Endometrial microvascular endothelial cells (primary cell): Measurements from ENCODE around the gene SNRNP200. TPM values are rescaled to one million over a fixed set of nuclear protein-coding genes. Genes with fewer than 3 reads are reported as not detected.
"Not testable (repeated sequence)": the region's sequence is repeated elsewhere in the genome, so short reads cannot be mapped to it uniquely, and the experiment has no call there.

ENCODE experiments used
- in situ Hi-C: cut with HindIII; loops from 2 replicates; pipeline ENCODE4 v1.10.0; 2017; ENCODE audit warnings: low sequenced_read_pairs, low pct_unique_long_range_greater_than_20kb; ENCODE audit errors: inconsistent ontology term
- total RNA-seq: library from RNA; depleted of rRNA; stranded (reverse); fragments of >200 nt; gene quantifications from one replicate; pipeline ENCODE4 v1.2.3, GENCODE V29; 2015; ENCODE audit errors: inconsistent ontology term

The SNRNP200 gene
- total RNA-seq, 1 donor from 2014 or later, result 77.2 TPM

DNA sequence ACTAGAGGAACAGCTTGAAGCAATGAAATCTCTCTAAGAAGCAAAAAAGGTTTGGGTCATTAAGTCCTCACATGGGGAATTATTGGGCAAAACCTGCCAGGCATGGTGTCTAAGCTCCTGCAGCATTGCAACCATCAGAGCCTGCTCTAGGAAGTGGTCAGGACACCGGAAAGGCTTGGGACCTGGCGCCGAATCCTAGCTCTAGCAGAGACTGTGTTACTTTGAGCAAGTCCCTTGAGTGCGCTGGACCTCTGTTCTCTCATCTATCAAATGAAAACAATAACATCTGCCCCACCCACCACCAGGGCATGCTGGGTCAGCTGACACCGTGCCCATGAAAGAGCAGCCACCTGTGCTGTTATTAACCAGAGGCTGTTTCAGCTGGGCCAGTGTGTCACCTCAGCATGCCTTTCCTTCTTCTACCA lies 45.8 kb downstream of the SNRNP200 start:
- in situ Hi-C loops, result no loop called here

DNA sequence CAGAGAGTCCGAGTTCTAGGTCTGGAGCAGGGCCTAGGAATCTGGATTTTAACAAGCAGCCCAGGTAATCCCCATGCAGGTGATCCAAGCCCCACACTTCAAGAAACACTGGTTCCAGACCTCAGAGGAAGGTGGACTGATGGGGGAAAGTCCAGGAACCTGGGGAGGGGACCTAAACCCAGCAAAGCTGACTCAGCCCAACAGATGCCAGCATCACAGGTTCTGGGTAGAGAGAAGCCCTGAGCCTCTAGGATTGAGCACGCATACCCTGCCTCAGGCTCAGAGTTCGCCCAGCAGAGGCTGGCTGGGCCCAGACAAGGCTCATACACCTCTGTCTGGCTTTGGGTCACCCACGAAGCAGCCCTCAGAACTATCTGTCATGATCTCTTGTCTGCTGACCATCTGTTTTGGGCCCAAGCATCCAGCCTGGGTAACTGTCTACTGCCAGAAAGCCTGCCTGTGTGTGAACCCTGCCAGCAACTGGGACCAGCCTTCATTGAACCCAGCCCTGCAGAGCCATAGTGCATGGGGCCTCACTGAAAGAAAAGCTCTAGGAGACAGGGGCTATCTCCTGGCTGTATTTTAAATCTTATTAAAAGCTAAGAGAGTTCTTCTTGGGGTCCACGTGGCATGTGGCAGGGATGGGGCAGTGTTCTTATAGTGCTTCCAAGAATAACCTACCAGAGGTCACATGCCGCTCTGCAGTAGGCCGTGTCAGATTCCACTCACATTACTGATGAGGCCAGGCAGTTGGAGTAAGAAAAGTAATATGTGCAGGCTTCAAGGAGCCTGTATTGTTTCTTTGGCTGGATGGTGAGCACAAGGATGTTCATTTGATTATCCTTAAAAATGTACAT lies 47.0 kb downstream of the SNRNP200 start:
- in situ Hi-C loops, result no loop called here

DNA sequence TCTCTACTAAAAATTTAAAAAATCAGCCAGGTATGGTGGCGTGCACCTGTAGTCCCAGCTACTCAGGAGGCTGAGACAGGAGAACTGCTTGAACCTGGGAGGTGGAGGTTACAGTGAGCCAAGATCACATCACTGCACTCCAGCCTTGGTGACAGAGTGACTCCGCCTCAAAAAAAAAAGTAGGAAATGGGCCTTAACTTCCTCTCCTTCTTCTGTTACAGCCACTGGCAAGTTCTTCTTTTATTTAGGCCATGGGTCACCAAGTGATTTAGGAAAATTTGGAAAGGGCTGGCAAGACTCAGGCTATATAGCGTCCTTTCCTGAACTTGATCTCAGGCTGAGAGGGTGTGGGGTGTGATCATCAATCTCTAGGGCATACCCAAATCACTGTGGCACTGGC lies 47.6 kb downstream of the SNRNP200 start:
- in situ Hi-C loops, result not testable (repeated sequence)

- in situ Hi-C loops, result no loop called here
Measured at GRCh38 chr2:96256611-96257113, 48.7 kb downstream of the SNRNP200 start.

GRCh38 chr2:96254571-96254970 lies 50.8 kb downstream of the SNRNP200 start:
- in situ Hi-C loops, result no loop called here

DNA sequence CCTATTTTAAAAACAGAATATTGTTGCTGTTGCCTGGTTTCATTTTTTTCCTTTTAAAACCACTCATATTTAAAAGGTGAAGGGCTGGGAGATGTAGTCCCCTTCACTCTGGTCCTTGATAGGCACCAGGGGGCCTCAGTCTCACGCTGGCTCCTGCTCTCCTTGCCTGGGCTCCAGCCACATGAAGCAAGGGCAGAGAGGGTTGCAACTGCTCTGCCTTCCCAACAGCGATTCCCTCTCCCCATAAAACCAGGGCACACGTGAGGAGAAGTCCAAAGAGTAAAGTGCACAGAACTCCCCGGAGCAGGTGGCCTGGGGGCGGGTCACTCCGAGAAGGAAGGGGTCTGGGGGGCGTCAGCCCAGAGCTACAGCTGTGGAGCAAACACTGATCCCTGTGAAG lies 52.3 kb downstream of the SNRNP200 start:
- in situ Hi-C loops, result no loop called here

DNA sequence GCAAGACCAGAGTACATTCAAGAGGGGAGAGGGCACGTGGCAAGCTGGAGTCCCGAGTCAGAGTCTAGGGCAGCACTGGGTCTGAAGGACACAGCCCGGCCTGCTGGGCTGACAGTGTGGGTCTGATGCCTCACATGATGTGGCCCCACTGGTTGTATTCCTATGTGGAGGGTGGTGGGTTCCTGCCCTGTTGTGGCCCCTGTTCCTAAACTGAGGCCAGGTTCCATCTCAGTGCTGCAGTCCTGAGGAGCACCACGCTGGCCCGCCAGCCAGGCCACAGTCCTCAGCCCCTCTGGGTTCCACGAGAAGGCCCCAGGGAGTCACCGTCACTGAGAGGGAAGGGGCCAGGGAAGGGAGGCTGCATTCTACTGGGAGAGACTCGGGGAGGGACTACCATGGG lies 52.8 kb downstream of the SNRNP200 start:
- in situ Hi-C loops, result no loop called here

- in situ Hi-C loops, result no loop called here
Measured at GRCh38 chr2:96251721-96252292, 53.5 kb downstream of the SNRNP200 start.

GRCh38 chr2:96250188-96250587 lies 55.2 kb downstream of the SNRNP200 start:
- in situ Hi-C loops, result no loop called here

DNA sequence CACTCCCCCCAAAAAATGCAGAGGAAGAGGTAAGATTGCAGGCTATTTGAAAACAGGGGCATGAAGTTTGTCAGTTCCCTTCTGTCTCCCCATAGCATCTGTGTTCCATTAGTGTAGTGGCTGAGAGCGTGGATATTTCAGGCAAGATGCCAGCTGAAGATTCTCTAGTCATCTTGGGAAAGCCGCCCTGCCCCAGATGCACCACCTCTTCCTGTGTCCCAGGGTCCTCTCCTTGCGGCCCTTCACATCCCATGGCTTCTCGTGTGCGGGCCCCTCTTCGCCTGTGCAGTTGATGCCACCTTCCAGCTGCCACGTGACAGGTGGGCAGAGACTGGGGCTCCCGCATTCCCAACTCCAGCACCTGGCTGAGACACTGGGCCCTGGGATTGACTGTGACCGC lies 55.7 kb downstream of the SNRNP200 start:
- in situ Hi-C loops, result no loop called here

DNA sequence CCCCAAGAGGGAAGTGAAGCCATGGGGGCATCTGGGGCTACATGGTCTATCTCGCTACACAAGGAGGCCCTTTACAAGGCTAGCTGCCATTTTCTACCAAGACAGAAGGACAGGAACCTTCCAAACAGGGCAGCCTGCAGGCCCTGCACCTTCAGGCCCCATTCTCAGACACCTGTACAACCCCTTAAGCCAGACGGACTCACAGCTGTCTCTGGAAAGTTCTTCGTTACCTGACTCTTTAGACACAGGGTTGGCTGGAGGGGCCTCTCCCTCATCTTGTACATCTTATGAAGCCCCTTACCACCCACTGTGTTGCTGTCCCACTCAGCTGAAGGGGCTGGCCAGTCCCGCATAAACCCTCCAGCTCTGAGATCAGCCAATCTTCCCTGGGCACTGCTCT lies 56.7 kb downstream of the SNRNP200 start:
- in situ Hi-C loops, result no loop called here

- in situ Hi-C loops, result no loop called here
Measured at GRCh38 chr2:96247896-96248295, 57.5 kb downstream of the SNRNP200 start.

DNA sequence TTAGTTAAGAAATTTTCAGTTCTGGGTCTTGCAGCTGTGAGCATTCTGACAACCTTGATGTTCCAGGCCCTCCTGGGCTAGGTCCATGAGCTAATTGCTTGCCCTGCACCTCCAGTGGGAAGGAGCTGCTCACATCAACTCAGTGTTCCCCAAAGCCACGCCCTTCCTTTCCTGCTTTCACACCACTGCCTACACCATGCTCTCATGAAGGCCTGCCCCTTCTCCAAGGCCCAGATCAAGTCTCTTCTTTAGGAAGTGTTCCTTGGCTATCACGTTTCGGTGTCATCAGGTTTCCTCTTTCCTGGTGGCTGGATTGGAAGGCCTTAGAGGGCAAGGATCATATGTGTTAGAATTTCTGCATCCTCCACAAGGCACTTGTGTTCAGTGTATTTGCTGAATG lies 58.3 kb downstream of the SNRNP200 start:
- in situ Hi-C loops, result no loop called here

DNA sequence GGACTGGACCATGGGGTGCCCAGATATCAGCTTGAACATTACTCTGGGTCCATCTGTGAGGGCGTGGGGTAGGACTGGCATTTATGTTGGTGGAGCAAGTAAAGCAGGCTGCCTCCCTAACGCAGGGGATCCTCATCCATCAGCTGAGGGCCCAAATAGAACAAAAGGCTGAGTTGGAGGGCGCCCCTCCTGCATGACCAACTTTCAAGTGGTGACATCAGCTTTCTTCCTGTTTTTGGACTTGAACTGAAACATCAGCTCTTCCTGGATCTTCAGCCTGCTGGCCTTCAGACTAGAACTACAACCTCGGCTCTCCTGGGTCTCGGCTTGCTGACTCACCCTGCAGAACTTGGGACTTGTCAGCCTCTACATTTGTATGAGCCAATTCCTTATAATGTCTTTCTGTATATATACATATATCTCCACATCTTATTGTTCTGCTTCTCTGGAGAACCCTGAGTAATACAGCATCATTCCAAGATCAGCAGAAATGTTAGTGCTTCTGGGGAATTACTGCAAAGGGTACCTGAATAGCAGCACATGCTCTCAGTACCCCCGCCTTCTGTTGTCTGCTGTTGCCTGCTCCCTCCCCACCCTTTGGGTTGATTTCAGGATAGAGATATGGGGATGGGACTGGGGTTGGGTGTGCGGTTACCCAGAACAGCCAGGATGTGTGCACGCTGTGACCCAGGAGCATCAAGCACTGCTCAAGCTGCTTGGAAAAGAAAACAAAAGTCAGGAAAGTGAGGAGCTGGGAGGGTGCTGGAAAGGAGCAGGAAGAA lies 59.5 kb downstream of the SNRNP200 start:
- in situ Hi-C loops, result no loop called here

DNA sequence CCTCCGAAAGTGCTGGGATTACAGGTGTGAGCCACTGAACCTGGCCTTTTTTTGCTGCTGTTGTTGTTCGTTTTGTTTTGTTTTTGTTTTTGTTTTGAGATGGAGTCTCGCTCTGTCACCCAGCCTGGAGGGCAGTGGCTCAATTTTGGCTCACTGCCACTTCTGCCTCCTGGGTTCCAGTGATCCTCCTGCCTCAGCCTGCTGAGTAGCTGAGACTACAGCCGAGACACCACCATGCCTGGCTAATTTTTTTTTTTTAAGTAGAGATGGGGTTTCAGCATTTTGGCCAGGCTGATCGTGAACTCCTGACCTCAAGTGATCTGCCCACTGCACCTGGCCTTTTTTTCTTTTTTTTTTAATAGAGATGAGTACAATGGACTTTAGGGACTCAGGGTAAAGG lies 61.5 kb downstream of the SNRNP200 start:
- in situ Hi-C loops, result no loop called here

DNA sequence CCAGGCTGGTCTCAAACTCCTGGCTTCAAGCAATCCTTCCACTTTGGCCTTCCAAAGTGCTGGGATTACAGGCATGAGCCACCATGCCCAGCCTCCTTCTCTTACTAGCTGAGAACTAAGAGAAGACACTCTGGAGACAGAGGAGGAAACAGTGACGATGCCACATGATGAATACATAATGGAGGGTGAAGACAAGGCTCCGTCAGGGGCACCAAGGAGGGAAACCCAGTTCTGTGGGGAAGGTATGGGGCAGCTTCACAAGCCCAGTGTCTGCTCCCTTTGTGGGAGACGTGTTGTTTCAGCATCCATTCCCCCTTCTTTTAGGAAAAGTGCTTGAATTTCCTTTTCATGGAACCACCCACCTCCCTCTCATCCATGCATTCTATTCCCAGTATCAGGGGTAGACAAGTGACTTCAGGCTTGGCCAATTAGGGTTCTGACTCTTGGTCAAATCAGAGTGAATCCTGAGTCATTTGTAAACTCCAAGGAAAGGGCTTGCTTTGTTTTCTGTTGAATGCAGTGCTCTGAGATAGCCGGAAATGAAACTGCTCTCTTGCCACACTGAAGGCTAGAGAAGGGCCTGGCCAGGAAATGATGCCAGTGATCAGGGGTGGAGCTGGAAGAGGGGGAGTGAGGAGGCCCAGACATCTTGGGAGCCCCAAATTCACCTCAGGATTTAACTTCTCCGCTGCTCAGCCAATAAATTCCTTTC lies 63.3 kb downstream of the SNRNP200 start:
- in situ Hi-C loops, result no loop called here

GRCh38 chr2:96241227-96241626 lies 64.1 kb downstream of the SNRNP200 start:
- in situ Hi-C loops, result no loop called here

- in situ Hi-C loops, result no loop called here
Measured at GRCh38 chr2:96240341-96241038, 64.9 kb downstream of the SNRNP200 start.
